SU-DHL-6 (cell line): Measurements from ENCODE around the gene SPIN2A.
"Not testable (repeated sequence)": the region's sequence is repeated elsewhere in the genome, so short reads cannot be mapped to it uniquely, and the experiment has no call there.

ENCODE experiments used
- H2AFZ ChIP-seq: fragments of 200-600 bp; sonication (generic); 2 replicates; pipeline ENCODE4 v1.6.1; 2014; ENCODE audit warnings: low read depth, mild to moderate bottlenecking, moderate library complexity, mixed read lengths, antibody characterized with exemption, low read length; ENCODE audit not compliant: severe bottlenecking
- H3F3A ChIP-seq: fragments of 200-600 bp; shearing (Covaris generic); 2 replicates; pipeline ENCODE4 v1.6.0; 2016; ENCODE audit warnings: antibody characterized with exemption, mild to moderate bottlenecking; ENCODE audit not compliant: insufficient read depth
- H3K27ac ChIP-seq: fragments of 200-600 bp; sonication (generic); 2 replicates; pipeline ENCODE4 v1.5.1; 2016; ENCODE audit warnings: low read depth, mild to moderate bottlenecking, low read length, moderate library complexity, mixed read lengths
- H3K27me3 ChIP-seq: fragments of 200-600 bp; sonication (generic), shearing (Covaris generic); 2 replicates; pipeline ENCODE4 v1.6.0; 2014; ENCODE audit warnings: mild to moderate bottlenecking, low read length
- H3K36me3 ChIP-seq: fragments of 200-600 bp; sonication (generic); 2 replicates; pipeline ENCODE4 v1.6.1; 2014; ENCODE audit warnings: mild to moderate bottlenecking, low read length, mixed read lengths
- H3K4me2 ChIP-seq: fragments of 300-600, 200-600 bp; shearing (Covaris generic), sonication (generic); 2 replicates; pipeline ENCODE4 v1.6.0; 2014; ENCODE audit warnings: low read length, low read depth, mild to moderate bottlenecking; ENCODE audit not compliant: poor library complexity, severe bottlenecking
- H3K4me3 ChIP-seq: fragments of 200-600 bp; sonication (generic); 2 replicates; pipeline ENCODE4 v1.5.1; 2014; ENCODE audit warnings: antibody characterized with exemption, low read length, mild to moderate bottlenecking, mixed read lengths; ENCODE audit not compliant: insufficient read depth, poor library complexity, severe bottlenecking
- H3K79me2 ChIP-seq: fragments of 200-600 bp; sonication (generic); 2 replicates; pipeline ENCODE4 v1.6.1; 2014; ENCODE audit warnings: mild to moderate bottlenecking, low read length, moderate library complexity; ENCODE audit not compliant: insufficient read depth
- H3K9ac ChIP-seq: fragments of 200-600 bp; sonication (generic); 2 replicates; pipeline ENCODE4 v1.7.0; 2014; ENCODE audit warnings: mild to moderate bottlenecking, low read length
- H3K9me2 ChIP-seq: fragments of 200-600 bp; sonication (generic); replicated peaks from 2 replicates; pipeline ENCODE4 v1.6.1; 2014; ENCODE audit warnings: low read length; ENCODE audit not compliant: insufficient read depth
- H3K9me3 ChIP-seq: fragments of 200-600 bp; sonication (generic); 2 replicates; pipeline ENCODE4 v1.6.1; 2014; ENCODE audit warnings: low read length, mixed read lengths; ENCODE audit not compliant: insufficient read depth
- H4K20me1 ChIP-seq: fragments of 200-600 bp; sonication (generic); 2 replicates; pipeline ENCODE4 v1.6.1; 2014; ENCODE audit warnings: low read depth, mild to moderate bottlenecking, antibody characterized with exemption, low read length, moderate library complexity, mixed read lengths
- CTCF ChIP-seq: fragments of 200-600 bp; sonication (generic); IDR thresholded peaks from one replicate; pipeline ENCODE4 v1.5.1; 2017; ENCODE audit warnings: antibody characterized with exemption, mild to moderate bottlenecking, low read length, moderate library complexity; ENCODE audit not compliant: insufficient read depth, poor library complexity, severe bottlenecking
- EZH2phosphoT487 ChIP-seq: fragments of 200-600 bp; sonication (generic), shearing (Covaris generic); conservative IDR thresholded peaks from 2 replicates; pipeline ENCODE4 v1.6.1; 2018; ENCODE audit warnings: mild to moderate bottlenecking, antibody characterized with exemption, low read length, moderate library complexity, mixed read lengths

SPIN2A gene

GRCh38 chrX:57137073-57137472 is at the start of gene SPIN2A:
Gene SPIN2A (minus strand): TSS chrX:57137397. CDS start chrX:57136597, 800 bp downstream.
- H3K27ac ChIP-seq, H3F3A ChIP-seq, H3K36me3 ChIP-seq, H3K79me2 ChIP-seq, H3K4me2 ChIP-seq, H2AFZ ChIP-seq, H3K9me3 ChIP-seq, H3K27me3 ChIP-seq, H3K9ac ChIP-seq, H4K20me1 ChIP-seq, H3K4me3 ChIP-seq, H3K9me2 ChIP-seq: not testable (repeated sequence)

GRCh38 chrX:57178605-57179004 is 41.4 kb upstream of the SPIN2A start:
- no peak overlapping the region for H3K27ac ChIP-seq
- TF ChIP-seq EZH2phosphoT487 (no peak), CTCF (no peak)
- no peak overlapping the region for H3K4me3 ChIP-seq
- no peaks in the 10 kb centered on the region for H3K79me2 ChIP-seq
- no peaks in the 10 kb centered on the region for H3K9me2 ChIP-seq
- H3K4me2 ChIP-seq = no peak overlapping the region
- no peaks in the 10 kb centered on the region for H3K27me3 ChIP-seq
- no peak overlapping the region for H2AFZ ChIP-seq
- no peaks in the 10 kb centered on the region for H3K9me3 ChIP-seq
- H4K20me1 ChIP-seq = no peaks in the 10 kb centered on the region
- H3K9ac ChIP-seq = no peak overlapping the region
- no peaks in the 10 kb centered on the region for H3F3A ChIP-seq
- no peaks in the 10 kb centered on the region for H3K36me3 ChIP-seq

- no peaks in the 10 kb centered on the region for H3K9me3 ChIP-seq
- no peak overlapping the region for H3K4me2 ChIP-seq
- H3K9me2 ChIP-seq = no peaks in the 10 kb centered on the region
- no peaks in the 10 kb centered on the region for H3K36me3 ChIP-seq
- TF ChIP-seq EZH2phosphoT487 (no peak), CTCF (no peak)
- no peak overlapping the region for H2AFZ ChIP-seq
- H3K27ac ChIP-seq = no peak overlapping the region
- no peak overlapping the region for H3K4me3 ChIP-seq
- no peaks in the 10 kb centered on the region for H4K20me1 ChIP-seq
- H3F3A ChIP-seq = no peaks in the 10 kb centered on the region
- no peaks in the 10 kb centered on the region for H3K27me3 ChIP-seq
- H3K79me2 ChIP-seq = no peaks in the 10 kb centered on the region
- H3K9ac ChIP-seq = no peak overlapping the region
Observed at GRCh38 chrX:57177070-57177469, 39.9 kb upstream of the SPIN2A start.

- no peak overlapping the region for H3K4me2 ChIP-seq
- H3K9ac ChIP-seq = no peak overlapping the region
- no peak overlapping the region for H2AFZ ChIP-seq
- TF ChIP-seq EZH2phosphoT487 (no peak), CTCF (no peak)
- no peaks in the 10 kb centered on the region for H3K36me3 ChIP-seq
- no peaks in the 10 kb centered on the region for H3K9me3 ChIP-seq
- H3K27me3 ChIP-seq = no peaks in the 10 kb centered on the region
- H3K9me2 ChIP-seq = no peaks in the 10 kb centered on the region
- H3F3A ChIP-seq = no peaks in the 10 kb centered on the region
- H3K79me2 ChIP-seq = no peaks in the 10 kb centered on the region
- H3K4me3 ChIP-seq = no peak overlapping the region
- H4K20me1 ChIP-seq = no peaks in the 10 kb centered on the region
- no peak overlapping the region for H3K27ac ChIP-seq
Observed at GRCh38 chrX:57172544-57172943, 35.3 kb upstream of the SPIN2A start.
